ENCODE measurements around the gene PML.

PML gene

DNA sequence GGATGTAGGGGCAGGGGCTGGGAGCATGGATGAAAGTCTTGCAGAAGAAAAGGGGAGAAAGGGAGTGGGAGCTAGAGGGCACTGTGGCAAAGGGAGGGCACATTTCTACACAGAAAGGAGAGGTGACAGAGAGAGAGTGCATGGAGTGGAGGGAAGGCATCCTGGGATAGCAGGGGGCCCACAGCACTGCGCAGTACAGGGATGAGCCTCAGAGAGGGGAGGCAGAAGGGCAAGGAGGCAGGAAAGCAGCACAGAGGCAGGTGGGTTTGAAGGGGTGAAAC, 7.8 kb upstream of the PML start:
- no peak for DNase-seq

DNA sequence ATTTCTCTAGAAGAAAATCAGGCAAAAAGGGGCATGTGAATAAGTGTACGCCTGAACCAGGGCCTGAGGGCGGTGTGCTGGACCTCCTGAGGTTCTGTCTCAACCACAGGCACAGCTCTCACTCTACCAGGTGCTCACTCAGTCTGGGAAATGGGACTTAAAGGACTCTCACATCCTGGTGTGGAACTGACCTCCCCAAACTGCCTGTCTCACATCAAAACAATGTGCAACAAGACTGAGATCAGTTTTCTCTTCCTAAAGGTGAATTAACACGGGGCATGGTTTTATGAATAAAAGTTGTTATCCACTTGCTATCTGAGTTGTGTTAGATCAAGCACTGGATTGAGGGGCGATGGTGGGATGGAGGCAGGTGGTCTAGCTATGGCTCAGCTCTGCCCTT, 7.3 kb upstream of the PML start:
- no peak for DNase-seq

DNA sequence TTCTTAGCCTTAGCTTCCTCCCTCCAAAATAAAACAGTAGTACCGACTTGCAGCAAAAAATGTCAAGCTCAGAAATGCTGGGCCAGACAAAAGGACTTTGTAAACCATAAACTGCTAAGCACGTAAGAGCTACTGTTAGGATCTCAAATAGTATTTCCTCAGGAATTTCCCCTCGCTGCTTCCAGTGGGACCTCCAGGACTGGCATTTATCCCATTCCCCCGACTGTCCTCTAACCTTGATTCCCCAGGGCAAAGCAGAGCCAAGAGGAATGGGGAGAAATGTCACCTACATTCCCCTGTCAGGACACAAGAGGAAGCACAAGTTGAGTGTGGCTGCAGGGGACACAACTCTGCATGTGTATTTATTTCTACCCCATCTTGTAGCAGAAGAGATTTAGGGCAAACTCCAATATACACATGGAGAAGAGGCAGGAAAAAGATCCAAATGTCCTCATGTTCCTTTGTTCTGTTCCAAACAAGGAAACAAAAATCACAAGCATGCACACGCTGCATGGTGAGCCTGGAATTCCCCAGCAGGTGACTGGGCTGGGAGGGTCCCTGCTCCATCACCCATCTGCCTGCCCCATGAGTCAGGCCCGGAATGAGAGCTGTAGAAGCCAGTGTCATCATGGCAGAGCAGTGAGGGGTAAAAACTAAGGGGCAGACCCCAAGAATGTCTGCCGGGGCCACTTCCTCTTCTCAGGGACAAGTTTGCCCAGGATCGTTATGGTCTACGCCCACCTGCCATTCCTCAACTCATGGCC, 6.7 kb upstream of the PML start:
- no peak for DNase-seq

DNA sequence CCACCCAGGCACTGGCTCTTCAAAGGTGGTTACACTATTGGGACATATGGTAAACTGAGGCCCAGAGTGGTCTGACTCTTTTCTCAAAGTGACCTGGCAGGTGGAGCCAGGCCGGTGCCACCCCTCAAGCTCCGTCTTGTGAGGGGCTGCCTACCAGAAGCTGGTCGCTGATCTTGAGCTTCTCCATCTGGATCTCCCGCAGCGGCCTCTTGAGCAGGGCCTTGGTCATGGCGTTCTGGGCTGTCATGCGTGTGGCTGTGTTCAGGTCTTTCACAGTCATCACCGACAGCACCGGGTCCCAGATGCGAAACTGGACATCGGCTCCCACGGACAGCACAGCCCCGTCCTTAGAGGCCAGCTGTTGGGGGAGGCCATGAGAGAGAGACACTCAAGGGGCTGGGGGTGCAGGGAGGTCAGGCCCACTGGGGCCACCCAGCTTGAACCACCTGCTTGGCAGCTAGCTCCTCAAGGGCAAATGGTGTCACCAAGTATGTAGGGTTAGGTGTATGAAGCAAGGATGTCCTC, 6.0 kb upstream of the PML start:
- DNase-seq: no peak

DNA sequence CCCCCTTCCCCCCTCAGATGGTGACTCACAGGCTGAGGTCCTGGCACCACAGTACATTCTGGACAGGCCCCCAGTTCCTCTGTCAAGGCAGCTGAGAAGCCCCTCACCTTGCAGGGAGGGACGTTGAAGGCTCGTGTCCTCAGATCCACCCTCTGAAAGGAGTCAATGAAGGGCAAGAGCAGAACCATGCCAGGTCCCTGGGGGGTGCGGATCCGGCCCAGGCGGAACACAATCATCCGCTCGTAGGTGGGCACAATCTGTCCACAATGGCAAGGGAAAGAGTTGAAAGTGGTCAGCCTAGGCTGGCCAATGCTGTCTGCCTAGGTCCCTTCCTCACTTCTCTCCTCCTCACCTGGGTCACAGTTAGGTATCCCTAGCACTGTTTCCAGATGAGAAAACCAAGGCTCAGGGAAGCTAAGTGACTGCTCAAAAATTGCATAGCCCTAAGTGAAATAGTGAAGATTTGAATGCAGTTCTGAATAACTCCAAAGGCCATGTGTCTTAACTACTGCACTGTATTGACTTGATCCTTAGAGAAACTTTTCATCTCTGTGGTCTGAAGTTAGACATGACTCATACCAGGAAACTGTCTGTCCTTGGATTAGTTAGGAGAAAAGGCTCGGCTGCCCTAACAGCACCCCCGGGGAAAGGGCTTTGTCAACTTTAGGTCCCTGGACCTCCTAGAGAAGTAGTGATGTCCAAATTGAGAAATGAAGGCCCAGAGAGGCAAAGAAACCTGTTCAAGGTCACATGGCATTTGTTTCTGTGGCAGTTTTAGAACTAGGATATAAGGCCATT, 5.3 kb upstream of the PML start:
- no peak for DNase-seq

DNA sequence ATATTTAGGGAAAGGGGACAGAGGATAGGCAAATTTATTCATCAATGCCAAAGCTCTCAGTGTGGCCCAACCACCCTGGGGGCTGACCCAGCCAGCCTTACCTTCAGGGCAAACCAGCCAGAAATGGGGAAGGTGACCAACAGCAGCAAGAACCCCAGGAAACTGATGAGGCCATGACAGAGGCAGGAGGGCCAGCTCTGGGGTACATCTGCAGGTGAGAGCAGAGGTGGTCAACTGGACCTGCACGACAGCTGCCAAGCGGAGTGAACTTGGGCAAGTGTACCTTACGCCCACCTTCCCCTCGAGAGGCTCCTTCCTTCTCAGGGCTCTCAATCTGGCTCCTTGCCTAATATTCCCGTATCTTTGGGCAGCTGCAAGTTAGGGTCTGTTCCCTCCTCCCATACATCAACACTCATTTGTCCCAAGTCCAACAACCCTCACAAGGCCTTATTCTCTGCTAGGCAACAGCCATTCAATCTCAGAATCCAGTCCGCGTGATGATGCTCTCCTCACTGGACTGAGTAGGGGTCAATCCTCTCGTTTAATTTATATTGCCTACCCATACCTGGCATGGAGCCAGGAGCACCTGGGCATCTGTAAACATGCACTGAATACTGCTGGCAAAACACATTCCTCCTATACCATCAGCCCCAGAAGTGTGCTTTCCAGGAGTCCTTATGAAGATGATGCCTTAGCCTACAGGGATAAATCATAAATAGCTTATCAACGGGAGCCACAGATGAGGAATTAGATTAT, 4.1 kb upstream of the PML start:
- DNase-seq: no peak

DNA sequence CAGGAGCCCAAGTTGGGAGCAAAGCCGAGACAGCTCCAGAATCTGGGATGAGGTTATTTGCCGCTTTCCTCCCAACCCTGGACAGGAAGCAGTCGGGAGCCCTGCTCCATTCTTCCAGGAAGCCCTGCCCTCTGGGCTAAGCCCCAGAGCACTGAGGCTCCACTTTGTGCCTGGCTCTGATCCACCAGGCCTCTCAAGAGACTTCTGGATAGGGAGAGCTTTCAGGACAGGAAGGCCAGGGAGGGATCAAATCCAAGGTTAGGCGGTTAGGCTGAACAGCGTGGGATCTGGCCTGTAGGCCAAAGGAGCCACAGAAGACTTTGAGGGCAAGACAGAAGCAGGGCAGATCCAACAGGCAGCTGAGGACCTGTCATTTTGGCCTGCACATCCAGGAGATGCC, 3.3 kb upstream of the PML start:
- DNase-seq: no peak

DNA sequence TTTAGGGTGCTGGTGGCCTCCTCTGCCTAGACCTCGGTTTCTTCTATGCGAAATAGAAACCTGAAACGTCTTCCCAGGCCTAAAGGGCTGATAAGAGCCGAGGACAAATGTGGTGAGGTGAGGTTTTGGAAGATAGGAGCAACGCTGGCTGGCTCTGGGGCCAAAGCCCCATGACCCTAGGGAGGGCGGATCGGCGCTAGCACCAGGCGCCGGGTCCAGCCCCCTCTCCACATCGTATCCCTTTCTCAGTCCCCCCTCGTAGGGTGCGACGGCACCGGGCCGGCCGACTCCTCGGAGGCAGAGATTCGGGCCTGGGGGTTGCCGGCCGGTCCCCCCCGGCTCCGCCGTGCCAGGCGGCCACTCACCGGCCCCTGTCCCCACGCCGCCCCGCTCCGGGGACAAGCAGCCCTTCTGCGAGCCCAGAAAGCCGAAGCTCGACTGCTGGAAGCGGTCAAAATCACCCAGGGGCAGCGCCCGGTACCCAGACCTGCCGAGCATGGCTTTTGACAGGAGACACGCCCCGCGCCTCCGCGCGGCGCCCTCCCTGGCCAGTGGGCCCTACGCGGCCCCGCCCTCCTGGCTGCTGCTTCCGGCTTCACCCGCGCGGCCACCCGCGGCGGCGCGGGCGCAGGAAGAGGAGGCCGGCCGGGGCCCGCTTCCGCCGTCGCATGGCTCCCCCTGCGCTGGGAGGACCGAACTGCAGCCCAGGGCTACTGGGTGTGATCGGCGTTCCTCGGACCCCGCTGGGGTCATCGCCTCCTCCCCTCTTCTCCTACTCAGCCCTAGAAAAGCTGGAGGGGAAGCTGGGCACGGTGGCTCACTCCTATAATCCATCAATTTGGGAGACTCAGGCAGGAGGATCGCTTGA, 2.6 kb upstream of the PML start, which contains the start of gene STOML1:
TSS of gene STOML1 (minus strand) at position 570 of the 868 bp plus-strand sequence. CDS start at position 498, 72 bp downstream.
- peak; percentile 98 for DNase-seq

DNA sequence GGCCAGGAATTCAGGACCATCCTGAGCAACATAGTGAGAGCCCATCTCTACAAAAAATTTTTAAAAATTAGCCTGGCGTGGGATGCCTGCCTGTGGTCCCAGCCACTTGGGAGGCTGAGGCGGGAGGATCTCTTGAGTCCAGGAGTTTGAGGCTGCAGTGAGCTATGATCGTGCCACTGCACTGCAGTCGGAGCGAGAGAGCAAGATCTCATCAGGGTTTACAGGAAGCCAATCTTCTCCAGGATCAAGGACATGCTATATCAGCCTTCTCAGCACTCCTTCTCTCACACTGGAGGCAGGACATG, 2.0 kb upstream of the PML start:
- no peak for DNase-seq

DNA sequence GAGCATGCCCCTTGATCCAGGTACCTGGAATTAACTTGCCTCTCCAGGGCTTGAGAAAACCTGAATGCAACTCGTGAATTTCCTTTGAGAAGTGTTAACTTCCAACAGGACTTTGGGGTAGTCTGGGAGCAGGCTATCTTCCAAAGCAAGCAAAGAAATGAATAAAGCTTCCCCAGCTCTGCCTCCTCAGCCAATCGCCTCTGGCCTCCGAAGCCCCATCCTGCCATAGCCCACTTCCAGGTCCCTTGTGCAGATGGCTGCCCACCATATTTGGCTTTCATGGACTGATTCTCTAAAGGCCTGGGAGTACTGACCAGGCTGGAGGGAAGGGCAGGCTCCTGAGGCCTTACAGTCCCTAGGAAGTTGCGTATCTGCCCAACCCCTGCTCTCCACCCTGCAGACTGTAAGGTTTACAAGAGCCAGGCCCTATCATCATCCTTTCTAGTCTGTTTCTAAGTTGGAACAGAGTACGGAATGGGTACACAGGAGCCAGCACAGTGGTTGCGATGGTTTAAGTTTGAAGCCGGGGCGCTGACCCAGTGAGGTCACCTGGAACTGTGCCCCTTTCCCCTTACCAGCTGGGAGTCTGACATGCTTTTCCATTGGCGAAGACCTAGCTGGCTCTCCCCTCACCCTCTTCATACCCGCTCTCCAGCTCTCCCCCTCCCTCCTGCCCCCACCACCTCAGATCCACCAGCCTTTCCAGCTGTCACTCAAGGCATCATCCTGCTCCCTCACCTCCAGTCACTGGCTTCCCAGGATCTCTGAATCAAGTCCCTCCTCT, 1.1 kb upstream of the PML start:
- DNase-seq: no peak

DNA sequence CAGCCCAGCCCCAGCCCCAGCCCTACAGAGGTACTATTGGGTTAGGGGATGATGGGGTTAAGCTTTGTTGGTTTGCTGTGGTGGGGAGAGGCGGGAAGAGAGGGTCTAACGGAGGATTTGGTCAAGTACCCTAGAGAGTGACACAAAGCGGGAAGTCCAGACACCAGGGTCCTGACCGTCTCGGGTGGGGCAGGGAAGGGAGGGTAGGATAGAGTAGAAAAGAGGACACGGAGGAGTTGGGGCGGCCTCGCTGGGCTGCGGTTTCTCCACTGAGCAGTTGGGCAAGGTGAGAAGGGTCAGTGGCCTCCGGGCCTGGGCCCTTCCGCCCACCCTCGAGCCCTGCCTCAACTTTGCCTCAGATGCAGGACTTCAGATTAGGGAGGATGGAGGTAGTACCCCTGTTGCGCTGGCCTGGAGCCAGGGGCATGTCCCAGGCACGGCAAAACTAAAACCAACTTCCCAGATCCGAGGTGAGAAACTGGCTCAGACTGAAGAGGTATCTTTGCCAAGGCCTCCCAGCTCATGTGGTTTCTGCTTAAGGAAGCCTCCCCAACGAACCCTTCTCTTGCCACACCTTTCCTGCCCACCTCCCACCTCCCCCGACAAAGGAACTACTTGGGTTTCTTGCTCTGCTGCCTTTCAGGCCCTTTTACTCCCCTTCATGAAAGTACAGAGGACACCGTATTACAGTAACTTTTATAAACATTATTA, 551 bp downstream of the PML start:
- DNase-seq: no peak

DNA sequence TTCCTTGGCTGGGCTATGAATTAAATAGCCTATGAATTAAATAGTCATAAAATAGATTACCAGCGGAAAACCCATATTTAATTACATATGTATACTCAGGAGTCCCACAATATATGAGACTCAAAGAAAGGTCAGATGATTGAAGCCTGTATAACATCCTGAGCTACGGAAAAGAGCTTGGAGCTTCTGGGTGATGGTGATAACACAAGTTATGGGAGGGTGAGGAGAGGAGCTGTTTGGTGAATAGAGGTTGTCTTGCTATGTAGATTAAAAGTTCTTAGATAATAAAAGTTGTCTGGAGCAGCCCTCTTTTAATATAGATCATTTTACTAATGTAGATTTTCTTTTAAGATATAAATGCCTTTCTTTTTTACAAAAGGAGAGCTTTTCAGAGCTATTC, 1.8 kb downstream of the PML start:
- no peak for DNase-seq

DNA sequence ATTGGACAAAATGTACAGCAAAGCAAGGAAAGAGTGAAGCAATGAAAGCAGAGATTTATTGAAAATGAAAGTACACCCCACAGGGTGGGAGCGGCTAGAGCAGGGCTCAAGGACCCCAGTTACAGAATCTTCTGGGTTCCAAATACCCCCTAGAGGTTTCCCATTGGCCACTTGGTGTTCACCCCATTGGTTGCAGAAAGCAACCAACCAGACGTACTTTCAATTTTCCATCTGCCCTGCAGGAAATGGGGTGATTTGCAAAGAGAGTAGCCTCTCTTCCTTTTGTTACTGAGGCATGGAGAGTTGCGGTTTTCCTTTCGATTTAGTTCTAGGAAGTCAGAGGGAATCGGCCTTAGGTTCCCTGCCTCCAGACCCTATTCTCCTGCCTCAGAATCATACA, 2.4 kb downstream of the PML start:
- no peak for DNase-seq

DNA sequence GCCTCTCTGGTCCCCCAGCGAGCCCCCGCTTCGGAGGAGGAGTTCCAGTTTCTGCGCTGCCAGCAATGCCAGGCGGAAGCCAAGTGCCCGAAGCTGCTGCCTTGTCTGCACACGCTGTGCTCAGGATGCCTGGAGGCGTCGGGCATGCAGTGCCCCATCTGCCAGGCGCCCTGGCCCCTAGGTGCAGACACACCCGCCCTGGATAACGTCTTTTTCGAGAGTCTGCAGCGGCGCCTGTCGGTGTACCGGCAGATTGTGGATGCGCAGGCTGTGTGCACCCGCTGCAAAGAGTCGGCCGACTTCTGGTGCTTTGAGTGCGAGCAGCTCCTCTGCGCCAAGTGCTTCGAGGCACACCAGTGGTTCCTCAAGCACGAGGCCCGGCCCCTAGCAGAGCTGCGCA, 3.5 kb downstream of the PML start:
- no peak for DNase-seq

DNA sequence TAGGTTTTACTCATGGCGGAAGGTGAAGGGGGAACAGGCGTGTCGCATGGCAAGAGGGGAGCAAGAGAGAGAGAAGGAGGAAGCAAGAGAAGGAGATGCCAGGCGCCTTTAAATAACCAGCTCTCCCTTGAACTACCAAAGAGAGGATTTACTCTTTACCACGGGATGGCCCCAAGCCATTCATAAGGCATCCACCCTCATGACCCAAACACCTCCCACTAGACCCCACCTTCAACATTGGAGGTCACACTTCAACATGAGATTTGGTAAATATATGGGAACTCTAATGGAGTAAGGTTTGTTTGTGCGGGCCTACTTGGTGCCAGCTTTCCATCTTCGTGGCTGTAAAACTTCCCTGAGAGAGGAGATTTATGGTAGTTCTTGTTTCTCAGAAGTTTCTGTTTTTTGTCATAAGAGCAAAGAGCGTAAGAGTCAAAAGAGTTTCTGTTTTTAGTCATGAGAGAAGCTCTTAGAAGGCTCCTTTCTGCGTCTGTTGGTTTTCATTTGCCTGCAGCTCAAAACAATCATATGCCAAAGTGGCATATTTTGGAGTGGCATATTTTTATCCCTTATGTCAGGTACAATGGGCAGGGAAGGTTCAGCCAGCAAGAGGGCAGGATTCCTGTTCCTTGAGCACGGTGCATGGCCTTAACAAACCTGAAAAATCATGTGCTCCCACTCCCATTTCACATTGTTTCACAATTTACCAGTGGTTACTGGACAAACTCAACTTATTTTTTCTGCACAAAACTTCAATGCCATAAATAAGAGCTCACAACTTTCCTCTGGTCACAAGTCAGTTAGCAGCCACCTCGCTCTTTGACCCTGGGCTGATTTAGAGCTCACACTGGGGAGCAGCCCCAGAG, 12.5 kb downstream of the PML start:
- DNase-seq: no peak

DNA sequence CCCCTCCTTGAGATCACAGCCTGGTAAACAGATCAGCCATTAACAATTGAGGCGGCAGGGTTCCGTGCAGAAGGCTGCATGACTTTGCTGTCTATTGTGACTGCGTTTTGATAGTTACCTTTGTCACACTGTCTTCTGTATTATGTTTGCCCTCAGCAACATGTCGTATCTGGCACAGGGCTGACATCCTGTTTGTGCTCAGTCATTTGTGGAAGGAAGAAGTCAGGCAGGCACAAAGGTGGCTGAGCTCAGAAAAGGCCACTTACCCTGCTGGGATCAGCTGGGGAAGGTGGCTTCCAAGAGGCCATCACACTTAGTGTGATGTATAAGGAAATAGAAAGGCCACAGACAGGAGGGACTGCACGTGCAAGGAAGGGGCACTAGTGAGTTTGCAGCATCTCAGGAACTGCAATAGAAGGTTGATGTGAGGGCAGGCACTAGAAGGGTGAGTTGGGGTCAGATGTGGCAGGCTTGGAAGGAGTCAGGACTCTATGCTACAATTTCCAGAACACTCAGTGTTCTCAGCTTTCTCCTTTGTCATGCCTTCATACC, 13.4 kb downstream of the PML start:
- no peak for DNase-seq

DNA sequence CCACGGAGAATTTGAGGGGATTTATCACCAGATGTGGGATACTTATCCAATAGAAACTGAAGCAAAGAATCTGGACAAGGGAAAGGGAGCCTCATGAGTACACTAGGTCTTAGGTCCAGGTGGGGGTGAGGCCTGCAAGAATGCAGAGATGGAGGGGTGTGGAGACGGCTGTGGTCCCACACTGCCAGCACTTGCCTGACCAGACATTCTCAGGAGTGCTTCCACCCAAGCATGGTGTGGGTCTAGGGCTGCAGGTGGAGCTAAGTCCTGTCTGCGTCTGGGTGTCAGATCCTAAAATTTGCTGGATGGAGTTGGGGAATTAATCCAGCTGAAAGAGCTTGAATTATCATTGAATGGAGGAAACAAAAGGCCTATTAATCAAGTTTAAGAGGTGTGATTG, 14.4 kb downstream of the PML start:
- no peak for DNase-seq

DNA sequence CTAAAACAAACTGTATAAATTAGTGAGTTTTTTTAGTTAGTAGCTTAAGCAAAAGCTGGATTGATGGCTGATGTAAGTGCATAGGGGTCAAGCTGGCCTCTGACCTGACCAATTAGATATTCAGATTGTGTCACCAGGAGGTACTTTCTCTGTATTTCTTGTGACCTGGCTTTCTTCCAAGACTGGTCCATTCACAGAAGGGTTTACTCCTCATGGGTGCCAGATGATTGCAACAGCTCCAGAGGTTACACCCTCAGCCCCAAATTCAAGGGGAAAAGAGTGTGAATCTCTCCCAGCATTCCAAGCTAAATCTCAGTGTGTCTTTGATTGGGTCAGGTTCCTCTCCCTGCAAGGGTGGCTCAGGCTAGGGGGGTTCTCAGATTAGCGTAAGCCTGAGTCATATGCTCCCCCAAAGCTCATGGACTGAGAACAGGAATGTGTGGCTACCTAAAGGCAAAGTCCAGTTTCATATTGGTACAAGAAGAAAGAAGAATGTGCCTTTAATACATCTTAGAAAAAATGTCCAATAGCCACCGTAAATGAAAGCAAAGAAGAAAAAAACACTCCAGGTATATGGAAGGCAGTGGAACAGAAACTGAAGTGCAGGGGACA, 16.5 kb downstream of the PML start:
- no peak for DNase-seq

DNA sequence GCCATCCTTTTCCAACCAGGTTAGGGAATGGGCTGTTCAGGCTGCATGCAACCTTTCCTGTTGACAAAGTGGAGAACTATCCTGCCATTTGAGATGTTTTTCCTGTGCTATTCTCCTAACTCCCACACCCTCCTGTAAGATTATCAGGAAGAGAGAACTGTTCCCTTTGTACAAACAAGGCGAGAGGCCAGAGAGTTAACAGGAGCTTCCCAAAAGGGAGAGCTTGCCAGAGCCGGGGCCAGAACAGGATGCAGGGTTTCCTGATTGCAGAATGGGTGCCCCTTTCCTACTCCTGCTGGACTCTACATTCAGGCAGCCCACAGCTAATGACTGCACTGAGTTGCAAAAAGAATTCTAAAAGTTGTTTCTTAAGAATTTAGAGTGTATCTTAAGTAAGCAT, 17.1 kb downstream of the PML start:
- no peak for DNase-seq

Measured in eye (tissue), 1 donor.